ENCODE results near the gene HEPN1. TPM values are rescaled to one million over a fixed set of nuclear protein-coding genes. Genes with fewer than 3 reads are reported as not detected.

Gene HEPN1
- total RNA-seq, 1 experiment from 2014 or later = not detected

DNA sequence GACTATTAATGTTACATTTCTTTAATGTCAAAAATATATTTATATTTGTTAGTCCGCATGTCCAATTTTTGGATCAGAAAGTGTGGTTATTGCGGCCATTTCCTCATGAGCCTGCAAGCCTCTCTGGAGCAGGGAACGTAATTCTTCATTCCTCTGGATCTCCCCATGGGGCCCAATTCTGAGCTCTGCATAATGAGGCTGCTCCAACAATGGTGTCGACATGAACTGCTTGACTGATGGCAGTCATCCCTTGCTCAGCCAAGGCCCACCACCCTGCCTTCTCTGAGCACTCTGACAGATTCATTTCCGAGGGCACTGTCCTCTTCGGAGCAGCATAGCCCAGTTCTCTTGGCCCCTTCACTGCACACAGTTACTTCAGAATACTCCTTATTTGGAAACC lies 19.9 kb downstream of the HEPN1 start:
- Histone ChIP-seq H3K27ac (ENCODE audit: low read length) (no peak overlapping the region), H3K4me1 (ENCODE audit: control insufficient read depth, insufficient read depth, low read length) (no peaks in the 10 kb centered on the region), H3K27me3 (ENCODE audit: control insufficient read depth, insufficient read depth, low read length) (peaks cover 24% of the 10 kb centered on the region), H3K36me3 (ENCODE audit: control insufficient read depth, insufficient read depth, low read length) (no peaks in the 10 kb centered on the region), H3K4me3 (ENCODE audit: low read depth in 2 of 2, low read length in 2 of 2) (no peak overlapping the region), H3K9me3 (ENCODE audit: control insufficient read depth, insufficient read depth, low read depth, low read length) (no peaks in the 10 kb centered on the region)
- ChIA-PET POLR2A (interaction anchor here (0.7 kb wide), 1 partner anchor 175 kb away, joined by 5 read pairs; no protein-coding TSS in a partner anchor), CTCF (no interaction called here)
- intact Hi-C loops (cut with micrococcal nuclease; ENCODE audit: unreplicated experiment) = no loop called here
- ATAC-seq = no peak
- BruUV-seq (replicated peaks) = no TSS peak
- DNase-seq (ENCODE audit: low read depth, low spot score) = no peak
- in situ Hi-C loops (cut with HindIII; ENCODE audit: low pct_unique_long_range_greater_than_20kb, low sequenced_read_pairs) = no loop called here
- no peak for TF ChIP-seq SIN3A (IDR thresholded peaks at IDR 0.05; ENCODE audit: borderline replicate concordance, insufficient read depth, low read depth, low read length)
- TF ChIP-seq POLR2AphosphoS5 (IDR thresholded peaks at IDR 0.05; ENCODE audit: low read depth, low read length) = no peak
- no peak for TF ChIP-seq TCF7L2 (IDR thresholded peaks at IDR 0.05; ENCODE audit: low read depth, low read length)
- TF ChIP-seq, protein P1, sequence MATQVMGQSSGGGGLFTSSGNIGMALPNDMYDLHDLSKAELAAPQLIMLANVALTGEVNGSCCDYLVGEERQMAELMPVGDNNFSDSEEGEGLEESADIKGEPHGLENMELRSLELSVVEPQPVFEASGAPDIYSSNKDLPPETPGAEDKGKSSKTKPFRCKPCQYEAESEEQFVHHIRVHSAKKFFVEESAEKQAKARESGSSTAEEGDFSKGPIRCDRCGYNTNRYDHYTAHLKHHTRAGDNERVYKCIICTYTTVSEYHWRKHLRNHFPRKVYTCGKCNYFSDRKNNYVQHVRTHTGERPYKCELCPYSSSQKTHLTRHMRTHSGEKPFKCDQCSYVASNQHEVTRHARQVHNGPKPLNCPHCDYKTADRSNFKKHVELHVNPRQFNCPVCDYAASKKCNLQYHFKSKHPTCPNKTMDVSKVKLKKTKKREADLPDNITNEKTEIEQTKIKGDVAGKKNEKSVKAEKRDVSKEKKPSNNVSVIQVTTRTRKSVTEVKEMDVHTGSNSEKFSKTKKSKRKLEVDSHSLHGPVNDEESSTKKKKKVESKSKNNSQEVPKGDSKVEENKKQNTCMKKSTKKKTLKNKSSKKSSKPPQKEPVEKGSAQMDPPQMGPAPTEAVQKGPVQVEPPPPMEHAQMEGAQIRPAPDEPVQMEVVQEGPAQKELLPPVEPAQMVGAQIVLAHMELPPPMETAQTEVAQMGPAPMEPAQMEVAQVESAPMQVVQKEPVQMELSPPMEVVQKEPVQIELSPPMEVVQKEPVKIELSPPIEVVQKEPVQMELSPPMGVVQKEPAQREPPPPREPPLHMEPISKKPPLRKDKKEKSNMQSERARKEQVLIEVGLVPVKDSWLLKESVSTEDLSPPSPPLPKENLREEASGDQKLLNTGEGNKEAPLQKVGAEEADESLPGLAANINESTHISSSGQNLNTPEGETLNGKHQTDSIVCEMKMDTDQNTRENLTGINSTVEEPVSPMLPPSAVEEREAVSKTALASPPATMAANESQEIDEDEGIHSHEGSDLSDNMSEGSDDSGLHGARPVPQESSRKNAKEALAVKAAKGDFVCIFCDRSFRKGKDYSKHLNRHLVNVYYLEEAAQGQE (IDR thresholded peaks at IDR 0.05; ENCODE audit: insufficient read depth in 1 of 2, low read depth in 2 of 2, low read length in 1 of 2) = no peak
- TF ChIP-seq, protein P2, sequence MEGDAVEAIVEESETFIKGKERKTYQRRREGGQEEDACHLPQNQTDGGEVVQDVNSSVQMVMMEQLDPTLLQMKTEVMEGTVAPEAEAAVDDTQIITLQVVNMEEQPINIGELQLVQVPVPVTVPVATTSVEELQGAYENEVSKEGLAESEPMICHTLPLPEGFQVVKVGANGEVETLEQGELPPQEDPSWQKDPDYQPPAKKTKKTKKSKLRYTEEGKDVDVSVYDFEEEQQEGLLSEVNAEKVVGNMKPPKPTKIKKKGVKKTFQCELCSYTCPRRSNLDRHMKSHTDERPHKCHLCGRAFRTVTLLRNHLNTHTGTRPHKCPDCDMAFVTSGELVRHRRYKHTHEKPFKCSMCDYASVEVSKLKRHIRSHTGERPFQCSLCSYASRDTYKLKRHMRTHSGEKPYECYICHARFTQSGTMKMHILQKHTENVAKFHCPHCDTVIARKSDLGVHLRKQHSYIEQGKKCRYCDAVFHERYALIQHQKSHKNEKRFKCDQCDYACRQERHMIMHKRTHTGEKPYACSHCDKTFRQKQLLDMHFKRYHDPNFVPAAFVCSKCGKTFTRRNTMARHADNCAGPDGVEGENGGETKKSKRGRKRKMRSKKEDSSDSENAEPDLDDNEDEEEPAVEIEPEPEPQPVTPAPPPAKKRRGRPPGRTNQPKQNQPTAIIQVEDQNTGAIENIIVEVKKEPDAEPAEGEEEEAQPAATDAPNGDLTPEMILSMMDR (IDR thresholded peaks at IDR 0.05) = no peak

DNA sequence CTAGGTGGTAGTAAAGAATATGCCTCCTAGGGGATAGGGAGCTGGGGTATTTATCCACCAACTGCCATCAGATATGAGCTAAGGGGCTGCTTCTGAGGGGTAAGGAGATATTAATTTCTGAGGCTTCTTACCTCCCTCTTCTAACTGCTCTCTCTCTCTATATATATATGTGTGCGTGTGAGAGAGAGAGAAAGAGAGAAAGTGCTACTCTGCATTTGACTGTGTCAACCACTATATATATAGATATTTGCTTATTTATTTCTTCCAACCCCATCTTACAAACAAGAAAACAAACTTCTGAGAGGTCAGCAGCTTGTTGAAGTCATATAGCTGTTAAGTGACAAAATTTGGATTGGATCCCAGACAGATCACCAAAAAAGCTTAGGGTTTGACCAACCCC lies 22.7 kb downstream of the HEPN1 start:
- no peak for TF ChIP-seq SIN3A (IDR thresholded peaks at IDR 0.05; ENCODE audit: borderline replicate concordance, insufficient read depth, low read depth, low read length)
- intact Hi-C loops (cut with micrococcal nuclease; ENCODE audit: unreplicated experiment) = no loop called here
- ATAC-seq (no peak), DNase-seq (ENCODE audit: low read depth, low spot score) (no peak)
- no TSS peak for BruUV-seq (replicated peaks)
- H3K27ac ChIP-seq (ENCODE audit: low read length) = no peak overlapping the region
- H3K4me1 ChIP-seq (ENCODE audit: control insufficient read depth, insufficient read depth, low read length) = no peaks in the 10 kb centered on the region
- no peaks in the 10 kb centered on the region for H3K9me3 ChIP-seq (ENCODE audit: control insufficient read depth, insufficient read depth, low read depth, low read length)
- no peak overlapping the region for H3K4me3 ChIP-seq (ENCODE audit: low read depth in 2 of 2, low read length in 2 of 2)
- in situ Hi-C loops (cut with HindIII; ENCODE audit: low pct_unique_long_range_greater_than_20kb, low sequenced_read_pairs) = no loop called here
- POLR2A ChIA-PET = no interaction called here
- peaks cover 19% of the 10 kb centered on the region for H3K27me3 ChIP-seq (ENCODE audit: control insufficient read depth, insufficient read depth, low read length)
- H3K36me3 ChIP-seq (ENCODE audit: control insufficient read depth, insufficient read depth, low read length) = no peaks in the 10 kb centered on the region
- CTCF ChIA-PET = interaction anchor here (0.6 to 0.9 kb wide), 2 partner anchors 65 to 263 kb away, joined by 3 read pairs; no protein-coding TSS in a partner anchor

DNA sequence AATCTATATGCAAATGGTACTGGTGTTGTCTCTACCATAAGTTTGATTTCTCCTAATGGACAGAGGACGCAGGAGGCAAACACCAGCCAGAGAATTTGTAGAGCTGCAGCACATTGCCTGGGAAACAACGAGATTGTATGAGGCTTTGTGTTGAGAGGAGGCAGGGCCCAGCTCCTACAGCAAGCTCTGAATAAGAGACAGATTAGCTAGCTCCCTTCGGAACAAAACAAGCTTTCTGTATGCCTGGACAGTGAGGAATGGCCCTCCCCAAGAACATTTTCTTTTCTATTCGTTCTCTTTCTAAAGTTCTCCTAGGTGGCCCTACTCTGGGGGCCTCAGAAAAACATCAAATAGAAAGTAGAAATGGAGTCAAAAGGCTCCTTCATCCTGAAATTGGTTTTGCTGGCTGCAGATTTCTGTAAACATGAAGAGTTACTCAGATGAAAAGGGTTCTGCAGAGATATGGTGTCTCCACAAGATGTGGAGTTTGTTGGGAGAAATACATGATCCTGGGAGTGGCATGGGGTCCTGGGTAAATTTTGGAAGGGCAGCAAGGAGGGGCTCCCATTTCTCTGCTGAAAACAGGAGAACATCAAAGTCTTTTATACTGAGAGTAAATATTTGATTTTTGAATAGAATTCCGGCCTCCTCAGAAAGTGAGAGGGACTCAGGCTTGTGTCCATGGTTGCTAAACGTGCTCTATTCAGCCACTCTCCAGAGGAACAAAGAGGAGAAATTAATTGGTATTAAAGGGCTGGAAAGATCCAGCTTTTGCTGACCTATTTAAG lies 23.6 kb downstream of the HEPN1 start:
- POLR2A ChIA-PET = no interaction called here
- Histone ChIP-seq H3K27ac (ENCODE audit: low read length) (no peak overlapping the region), H3K27me3 (ENCODE audit: control insufficient read depth, insufficient read depth, low read length) (peaks cover 10% of the 10 kb centered on the region), H3K36me3 (ENCODE audit: control insufficient read depth, insufficient read depth, low read length) (no peaks in the 10 kb centered on the region), H3K4me1 (ENCODE audit: control insufficient read depth, insufficient read depth, low read length) (no peaks in the 10 kb centered on the region), H3K4me3 (ENCODE audit: low read depth in 2 of 2, low read length in 2 of 2) (no peak overlapping the region), H3K9me3 (ENCODE audit: control insufficient read depth, insufficient read depth, low read depth, low read length) (no peaks in the 10 kb centered on the region)
- in situ Hi-C loops (cut with HindIII; ENCODE audit: low pct_unique_long_range_greater_than_20kb, low sequenced_read_pairs) (no loop called here), intact Hi-C loops (cut with micrococcal nuclease; ENCODE audit: unreplicated experiment) (no loop called here)
- BruUV-seq (replicated peaks) = no TSS peak
- ATAC-seq = no peak
- TF ChIP-seq TCF7L2 (IDR thresholded peaks at IDR 0.05; ENCODE audit: low read depth, low read length) = no peak
- TF ChIP-seq, protein P1 (IDR thresholded peaks at IDR 0.05; ENCODE audit: insufficient read depth in 1 of 2, low read depth in 2 of 2, low read length in 1 of 2) = no peak
- no peak for TF ChIP-seq SIN3A (IDR thresholded peaks at IDR 0.05; ENCODE audit: borderline replicate concordance, insufficient read depth, low read depth, low read length)
- TF ChIP-seq POLR2AphosphoS5 (IDR thresholded peaks at IDR 0.05; ENCODE audit: low read depth, low read length) = no peak
- TF ChIP-seq, protein P2 (IDR thresholded peaks at IDR 0.05) = no peak
- CTCF ChIA-PET = no interaction called here
- DNase-seq (ENCODE audit: low read depth, low spot score) = no peak
